ENCODE results near the gene ZBTB49. TPM values are rescaled to one million over a fixed set of nuclear protein-coding genes. Genes with fewer than 3 reads are reported as not detected.

Gene ZBTB49
- total and polyA plus RNA-seq, 2 donors (not counting 1 experiment from before 2014, with no cell fraction given): 7.0 to 16.9 TPM

GRCh38 chr4:4302416-4302815, 12.4 kb downstream of the ZBTB49 start:
- H3K4me3 Mint-ChIP-seq: no peak overlapping the region
- no peak for ATAC-seq (ENCODE audit: low read depth)
- H3K4me3 ChIP-seq (ENCODE audit: control extremely low read depth in 1 of 5, extremely low read depth in 1 of 5, insufficient read depth in 1 of 5, low read depth in 2 of 5, low read length in 4 of 5): no peak overlapping the region
- H3K27ac Mint-ChIP-seq: no peak overlapping the region
- no peak overlapping the region for H3K4me2 ChIP-seq (replicated peaks; ENCODE audit: low read depth, low read length, poor library complexity, severe bottlenecking)
- H3K4me1 ChIP-seq (ENCODE audit: control insufficient read depth in 2 of 2, insufficient read depth in 2 of 2, low read length in 2 of 2): no peaks in the 10 kb centered on the region
- peaks cover 9% of the 10 kb centered on the region for H4K20me1 ChIP-seq (ENCODE audit: control insufficient read depth, insufficient read depth, low read length, poor library complexity, severe bottlenecking)
- no peaks in the 10 kb centered on the region for H3K9me3 Mint-ChIP-seq (ENCODE audit: insufficient read depth)
- no peak overlapping the region for H2AFZ ChIP-seq (ENCODE audit: insufficient read depth, low read depth, low read length, poor library complexity, severe bottlenecking)
- H3K4me1 Mint-ChIP-seq: peaks cover 2% of the 10 kb centered on the region
- no peak for TF ChIP-seq CTCF (IDR thresholded peaks at IDR 0.05)
- no peak for TF ChIP-seq EZH2 (IDR thresholded peaks at IDR 0.05; ENCODE audit: borderline replicate concordance, insufficient read depth, low read depth, low read length, poor library complexity, severe bottlenecking)
- H3K79me2 ChIP-seq (ENCODE audit: control insufficient read depth, insufficient read depth, low read length): peaks cover 14% of the 10 kb centered on the region
- no peak overlapping the region for H3K27ac ChIP-seq (ENCODE audit: low read length in 2 of 2)
- ChIA-PET CTCF (interaction anchor here (0.8 kb wide), 1 partner anchor 51 kb away, joined by 3 read pairs; no protein-coding TSS in a partner anchor), POLR2A (no interaction called here)
- H3K27me3 ChIP-seq (replicated peaks in 1 of 4; ENCODE audit: control extremely low read depth in 1 of 4, control insufficient read depth in 3 of 4, insufficient read depth in 4 of 4, low read length in 3 of 4): no peaks in the 10 kb centered on the region
- peaks cover 2 to 23% of the 10 kb centered on the region in 2 experiments for H3K36me3 ChIP-seq (replicated peaks in 1 of 2; ENCODE audit: control extremely low read depth in 1 of 2, control insufficient read depth in 1 of 2, extremely low read depth in 1 of 2, insufficient read depth in 2 of 2, low read length in 1 of 2)
- intact Hi-C loops (cut with micrococcal nuclease): no loop called here
- H3K9ac ChIP-seq (ENCODE audit: low read length): no peak overlapping the region
- H3K27me3 Mint-ChIP-seq: no peaks in the 10 kb centered on the region
- H3K9me3 ChIP-seq (ENCODE audit: control extremely low read depth in 1 of 3, control insufficient read depth in 2 of 3, insufficient read depth in 1 of 3, low read length in 2 of 3): no peaks in the 10 kb centered on the region
- 83% methylated on average over 6 of the region's 6 CpGs for WGBS (ENCODE audit: insufficient coverage)
- DNase-seq: no peak

- Histone ChIP-seq H3K4me1 (ENCODE audit: control insufficient read depth in 2 of 2, insufficient read depth in 2 of 2, low read length in 2 of 2) (no peaks in the 10 kb centered on the region), H2AFZ (ENCODE audit: insufficient read depth, low read depth, low read length, poor library complexity, severe bottlenecking) (no peak overlapping the region), H3K4me3 (ENCODE audit: control extremely low read depth in 1 of 5, extremely low read depth in 1 of 5, insufficient read depth in 1 of 5, low read depth in 2 of 5, low read length in 4 of 5) (no peak overlapping the region), H3K4me2 (replicated peaks; ENCODE audit: low read depth, low read length, poor library complexity, severe bottlenecking) (no peak overlapping the region), H3K9ac (ENCODE audit: low read length) (no peak overlapping the region), H3K36me3 (replicated peaks in 1 of 2; ENCODE audit: control extremely low read depth in 1 of 2, control insufficient read depth in 1 of 2, extremely low read depth in 1 of 2, insufficient read depth in 2 of 2, low read length in 1 of 2) (peaks cover 2 to 24% of the 10 kb centered on the region in 2 experiments), H3K27me3 (replicated peaks in 1 of 4; ENCODE audit: control extremely low read depth in 1 of 4, control insufficient read depth in 3 of 4, insufficient read depth in 4 of 4, low read length in 3 of 4) (no peaks in the 10 kb centered on the region), H3K27ac (ENCODE audit: low read length in 2 of 2) (no peak overlapping the region), H3K79me2 (ENCODE audit: control insufficient read depth, insufficient read depth, low read length) (no peaks in the 10 kb centered on the region), H3K9me3 (ENCODE audit: control extremely low read depth in 1 of 3, control insufficient read depth in 2 of 3, insufficient read depth in 1 of 3, low read length in 2 of 3) (no peaks in the 10 kb centered on the region), H4K20me1 (ENCODE audit: control insufficient read depth, insufficient read depth, low read length, poor library complexity, severe bottlenecking) (no peaks in the 10 kb centered on the region)
- no peak overlapping the region for H3K4me3 Mint-ChIP-seq
- ChIA-PET POLR2A (no interaction called here), CTCF (no interaction called here)
- no peak for DNase-seq
- TF ChIP-seq EZH2 (IDR thresholded peaks at IDR 0.05; ENCODE audit: borderline replicate concordance, insufficient read depth, low read depth, low read length, poor library complexity, severe bottlenecking) (no peak), CTCF (IDR thresholded peaks at IDR 0.05) (no peak)
- H3K27me3 Mint-ChIP-seq: no peaks in the 10 kb centered on the region
- intact Hi-C loops (cut with micrococcal nuclease): no loop called here
- 98% methylated on average over 9 of the region's 11 CpGs for WGBS (ENCODE audit: insufficient coverage)
- H3K4me1 Mint-ChIP-seq: no peaks in the 10 kb centered on the region
- H3K9me3 Mint-ChIP-seq (ENCODE audit: insufficient read depth): no peaks in the 10 kb centered on the region
- no peak overlapping the region for H3K27ac Mint-ChIP-seq
- no peak for ATAC-seq (ENCODE audit: low read depth)
These were observed 16.9 kb downstream of the ZBTB49 start for GRCh38 chr4:4306920-4307319.
